Transverse colon (tissue), 4 donors: ENCODE data around the gene MANF.

Experiments used
- EP300 ChIP-seq: sonication (generic); formaldehyde crosslinking; IDR thresholded peaks from one replicate; pipeline ENCODE4 v1.6.1; 2017; ENCODE audit warnings: antibody characterized with exemption, low read depth
- POLR2A ChIP-seq: fragments of 450-650 bp; IDR thresholded peaks from one replicate; pipeline ENCODE4 v1.6.1; 2016; ENCODE audit warnings: antibody characterized with exemption, mild to moderate bottlenecking, moderate library complexity
- POLR2AphosphoS5 ChIP-seq, 3 donors: sonication (generic); formaldehyde crosslinking; IDR thresholded peaks; one replicate each; pipeline ENCODE4 v1.6.1; 2016; ENCODE audit warnings: antibody characterized with exemption in 3 of 3
- TF ChIP-seq, protein P1 (sequence below), 5 experiments: fragments of 200-600 bp in 3 of 5; fragments of 450-650 bp in 2 of 5; sonication (generic) in 3 of 5; IDR thresholded peaks; 1 replicate in 2 of 5; 2 replicates in 3 of 5; pipeline ENCODE4 v1.5.1; 2016 to 2017; ENCODE audit warnings: antibody characterized with exemption in 5 of 5, inconsistent platforms in 3 of 5, mild to moderate bottlenecking in 2 of 5, moderate library complexity in 1 of 5

DNA sequence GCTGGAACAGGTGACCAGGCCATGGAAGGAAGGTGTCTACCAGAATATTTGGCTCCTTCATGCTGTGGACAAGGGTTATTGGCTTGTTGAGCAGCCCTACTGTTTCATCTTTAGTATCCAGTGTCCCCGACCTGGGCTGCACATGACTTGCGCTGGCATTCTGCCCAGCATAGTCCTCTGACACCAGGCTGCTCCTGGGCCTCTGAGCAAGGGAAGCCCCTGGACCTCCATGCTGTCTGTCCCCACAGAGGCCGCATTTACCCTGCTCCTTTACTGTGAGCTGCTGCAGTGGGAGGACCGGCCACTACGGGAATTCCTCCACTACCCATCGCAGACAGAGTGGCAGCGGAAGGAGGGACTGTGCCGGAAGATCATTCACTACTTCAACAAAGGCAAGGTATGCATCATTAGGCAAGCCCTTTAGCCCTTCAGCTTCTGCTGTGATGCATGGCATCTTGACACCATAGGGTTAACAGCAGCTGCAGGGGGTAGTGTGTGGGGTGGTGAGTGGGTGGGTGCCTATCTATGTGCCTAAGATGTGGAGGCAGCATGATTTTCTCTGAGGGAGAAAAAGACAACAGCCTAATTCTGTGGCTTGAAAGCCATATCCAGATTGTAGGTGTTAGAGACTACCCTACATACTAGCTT is 44.0 kb upstream of the MANF start:
- TF ChIP-seq, protein P1, sequence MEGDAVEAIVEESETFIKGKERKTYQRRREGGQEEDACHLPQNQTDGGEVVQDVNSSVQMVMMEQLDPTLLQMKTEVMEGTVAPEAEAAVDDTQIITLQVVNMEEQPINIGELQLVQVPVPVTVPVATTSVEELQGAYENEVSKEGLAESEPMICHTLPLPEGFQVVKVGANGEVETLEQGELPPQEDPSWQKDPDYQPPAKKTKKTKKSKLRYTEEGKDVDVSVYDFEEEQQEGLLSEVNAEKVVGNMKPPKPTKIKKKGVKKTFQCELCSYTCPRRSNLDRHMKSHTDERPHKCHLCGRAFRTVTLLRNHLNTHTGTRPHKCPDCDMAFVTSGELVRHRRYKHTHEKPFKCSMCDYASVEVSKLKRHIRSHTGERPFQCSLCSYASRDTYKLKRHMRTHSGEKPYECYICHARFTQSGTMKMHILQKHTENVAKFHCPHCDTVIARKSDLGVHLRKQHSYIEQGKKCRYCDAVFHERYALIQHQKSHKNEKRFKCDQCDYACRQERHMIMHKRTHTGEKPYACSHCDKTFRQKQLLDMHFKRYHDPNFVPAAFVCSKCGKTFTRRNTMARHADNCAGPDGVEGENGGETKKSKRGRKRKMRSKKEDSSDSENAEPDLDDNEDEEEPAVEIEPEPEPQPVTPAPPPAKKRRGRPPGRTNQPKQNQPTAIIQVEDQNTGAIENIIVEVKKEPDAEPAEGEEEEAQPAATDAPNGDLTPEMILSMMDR (IDR thresholded peaks at IDR 0.05), result no peak
- TF ChIP-seq POLR2A (no peak), EP300 (no peak), POLR2AphosphoS5 (IDR thresholded peaks at IDR 0.05) (no peak)
